ENCODE measurements around the gene PRLR.

GRCh38 chr5:35059251-35059650, 171.0 kb downstream of the PRLR start:
- TF ChIP-seq CTCF (IDR thresholded peaks at IDR 0.05) (no peak), POLR2A (IDR thresholded peaks at IDR 0.05) (no peak)

All from right lobe of liver (tissue), 4 donors.